Measurements from ENCODE around the gene NID1.

GRCh38 chr1:236075848-236076247, 11.0 kb upstream of the NID1 start:
- TF ChIP-seq, protein P1, sequence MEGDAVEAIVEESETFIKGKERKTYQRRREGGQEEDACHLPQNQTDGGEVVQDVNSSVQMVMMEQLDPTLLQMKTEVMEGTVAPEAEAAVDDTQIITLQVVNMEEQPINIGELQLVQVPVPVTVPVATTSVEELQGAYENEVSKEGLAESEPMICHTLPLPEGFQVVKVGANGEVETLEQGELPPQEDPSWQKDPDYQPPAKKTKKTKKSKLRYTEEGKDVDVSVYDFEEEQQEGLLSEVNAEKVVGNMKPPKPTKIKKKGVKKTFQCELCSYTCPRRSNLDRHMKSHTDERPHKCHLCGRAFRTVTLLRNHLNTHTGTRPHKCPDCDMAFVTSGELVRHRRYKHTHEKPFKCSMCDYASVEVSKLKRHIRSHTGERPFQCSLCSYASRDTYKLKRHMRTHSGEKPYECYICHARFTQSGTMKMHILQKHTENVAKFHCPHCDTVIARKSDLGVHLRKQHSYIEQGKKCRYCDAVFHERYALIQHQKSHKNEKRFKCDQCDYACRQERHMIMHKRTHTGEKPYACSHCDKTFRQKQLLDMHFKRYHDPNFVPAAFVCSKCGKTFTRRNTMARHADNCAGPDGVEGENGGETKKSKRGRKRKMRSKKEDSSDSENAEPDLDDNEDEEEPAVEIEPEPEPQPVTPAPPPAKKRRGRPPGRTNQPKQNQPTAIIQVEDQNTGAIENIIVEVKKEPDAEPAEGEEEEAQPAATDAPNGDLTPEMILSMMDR (IDR thresholded peaks at IDR 0.05): no peak
- TF ChIP-seq POLR2AphosphoS5 (IDR thresholded peaks at IDR 0.05): no peak

Data from gastroesophageal sphincter (tissue), 3 donors.